A673 (cell line): ENCODE measurements around the gene SNTA1. TPM values are rescaled to one million over a fixed set of nuclear protein-coding genes. Genes with fewer than 3 reads are reported as not detected.
A peak's percentile ranks its signal among the peaks of the same experiment; 100 is the strongest.
"Not testable (repeated sequence)": the region's sequence is repeated elsewhere in the genome, so short reads cannot be mapped to it uniquely, and the experiment has no call there.

Experiments
- BruUV-seq: library from RNA; stranded (reverse); fragments of 400-500 nt; replicated peaks from 2 replicates; lab custom pipeline; 2021; lab: Mats Ljungman, UMichigan
- CTCF ChIA-PET: fragments of 300-600 bp; sonication (Branson Sonifier 250); formaldehyde crosslinking; loops from one replicate; lab custom pipeline; 2022; ENCODE audit warnings: antibody characterized with exemption; lab: Charles Lee
- POLR2A ChIA-PET: fragments of 300-600 bp; sonication (Branson Sonifier 250); formaldehyde crosslinking; loops from one replicate; lab custom pipeline; 2022; ENCODE audit warnings: antibody characterized with exemption; ENCODE audit not compliant: low non-redundant PET; lab: Charles Lee
- DNase-seq: peaks from one replicate; pipeline ENCODE4 v3.0.0-alpha.2; 2015; ENCODE audit warnings: low spot score
- H3K27ac ChIP-seq: fragments of 200-600 bp; sonication (generic); 2 replicates; pipeline ENCODE4 v1.5.1; 2016; ENCODE audit warnings: mixed run types, low read depth, mild to moderate bottlenecking, mixed read lengths, antibody characterized with exemption, low read length; ENCODE audit not compliant: poor library complexity, severe bottlenecking
- H3K27me3 ChIP-seq: fragments of 200-600 bp; sonication (generic); replicated peaks from 2 replicates; pipeline ENCODE4 v1.6.1; 2017; ENCODE audit warnings: mixed run types, low read depth, mild to moderate bottlenecking, mixed read lengths, antibody characterized with exemption, low read length; ENCODE audit not compliant: insufficient read depth, poor library complexity
- H3K36me3 ChIP-seq: fragments of 200-600 bp; sonication (generic); 2 replicates; pipeline ENCODE4 v1.6.1; 2016; ENCODE audit warnings: mixed run types, mild to moderate bottlenecking, mixed read lengths, antibody characterized with exemption, low read length; ENCODE audit not compliant: insufficient read depth, poor library complexity, severe bottlenecking
- H3K4me1 ChIP-seq: fragments of 200-600 bp; sonication (generic); 2 replicates; pipeline ENCODE4 v1.6.1; 2017; ENCODE audit warnings: mixed run types, mild to moderate bottlenecking, mixed read lengths, antibody characterized with exemption, low read length; ENCODE audit not compliant: insufficient read depth, poor library complexity, severe bottlenecking
- H3K4me3 ChIP-seq: fragments of 200-600 bp; sonication (generic); 2 replicates; pipeline ENCODE4 v1.5.1; 2016; ENCODE audit warnings: low read depth, mixed run types, mild to moderate bottlenecking, mixed read lengths, low read length; ENCODE audit not compliant: poor library complexity, severe bottlenecking
- H3K9me3 ChIP-seq: fragments of 200-600 bp; sonication (generic); 2 replicates; pipeline ENCODE4 v1.6.1; 2016; ENCODE audit warnings: mixed run types, low read depth, mild to moderate bottlenecking, mixed read lengths, antibody characterized with exemption, low read length; ENCODE audit not compliant: poor library complexity, severe bottlenecking
- CTCF ChIP-seq: fragments of 300-800, 200-600 bp; sonication (generic); conservative IDR thresholded peaks from 2 replicates; pipeline ENCODE4 v1.5.1; 2017; ENCODE audit warnings: low read depth, mild to moderate bottlenecking, antibody characterized with exemption, low read length, moderate library complexity, mixed read lengths
- EZH2 ChIP-seq: fragments of 200-600 bp; sonication (generic); IDR thresholded peaks from 2 replicates; pipeline ENCODE4 v1.6.1; 2017; ENCODE audit warnings: borderline replicate concordance, low read depth, mild to moderate bottlenecking, mixed read lengths, antibody characterized with exemption, low read length; ENCODE audit not compliant: poor library complexity, severe bottlenecking
- intact Hi-C: fragments of 100-400 bp; cut with micrococcal nuclease; formaldehyde crosslinking; loops from one replicate; pipeline ENCODE4 v1.10.0; 2022; ENCODE audit not compliant: unreplicated experiment
- total RNA-seq: library from RNA; stranded (reverse); gene quantifications from 2 replicates; pipeline ENCODE4 v1.2.3, GENCODE V29; 2021

Gene SNTA1
- total RNA-seq, 1 experiment from 2014 or later, result 4.4 TPM

GRCh38 chr20:33443006-33443511, 504 bp downstream of the SNTA1 start:
- H3K4me1 ChIP-seq, result peaks cover 6% of the 10 kb centered on the region
- no peaks in the 10 kb centered on the region for H3K27me3 ChIP-seq
- no peaks in the 10 kb centered on the region for H3K9me3 ChIP-seq
- no peak for TF ChIP-seq CTCF
- ChIA-PET POLR2A (interaction anchor here (0.6 kb wide), 1 partner anchor 1929 kb away, joined by 3 read pairs; the partner anchor contains the start of gene HM13), CTCF (interaction anchor here (0.6 kb wide), 1 partner anchor 27 kb away, joined by 4 read pairs; no protein-coding TSS in a partner anchor)
- BruUV-seq, result no TSS peak
- H3K36me3 ChIP-seq, result no peaks in the 10 kb centered on the region
- intact Hi-C loops, result no loop called here
- no peak for DNase-seq
- peak overlapping the region; percentile 79 for H3K4me3 ChIP-seq
- H3K27ac ChIP-seq, result no peak overlapping the region

GRCh38 chr20:33442136-33443005, 1.2 kb downstream of the SNTA1 start:
- no TSS peak for BruUV-seq
- Histone ChIP-seq H3K27me3 (no peaks in the 10 kb centered on the region), H3K9me3 (no peaks in the 10 kb centered on the region), H3K36me3 (no peaks in the 10 kb centered on the region), H3K27ac (no peak overlapping the region), H3K4me3 (peak overlapping the region; percentile 79), H3K4me1 (peaks cover 10% of the 10 kb centered on the region)
- no peak for TF ChIP-seq EZH2
- no peak for TF ChIP-seq CTCF
- ChIA-PET CTCF (interaction anchor here (0.6 kb wide), 1 partner anchor 26 kb away, joined by 4 read pairs; no protein-coding TSS in a partner anchor), POLR2A (no interaction called here)
- DNase-seq, result no peak
- intact Hi-C loops, result no loop called here

GRCh38 chr20:33441142-33441955, 2.2 kb downstream of the SNTA1 start:
- no peaks in the 10 kb centered on the region for H3K9me3 ChIP-seq
- DNase-seq, result no peak
- TF ChIP-seq CTCF, result no peak
- TF ChIP-seq EZH2, result no peak
- H3K27ac ChIP-seq, result no peak overlapping the region
- H3K4me1 ChIP-seq, result peaks cover 12% of the 10 kb centered on the region
- BruUV-seq, result no TSS peak
- POLR2A ChIA-PET, result no interaction called here
- intact Hi-C loops, result no loop called here
- CTCF ChIA-PET, result no interaction called here
- no peaks in the 10 kb centered on the region for H3K27me3 ChIP-seq
- no peaks in the 10 kb centered on the region for H3K36me3 ChIP-seq
- no peak overlapping the region for H3K4me3 ChIP-seq

GRCh38 chr20:33440562-33440961, 3.0 kb downstream of the SNTA1 start:
- DNase-seq, H3K27me3 ChIP-seq, CTCF ChIA-PET, H3K4me3 ChIP-seq, H3K36me3 ChIP-seq, intact Hi-C loops, POLR2A ChIA-PET, H3K27ac ChIP-seq, H3K9me3 ChIP-seq, BruUV-seq: not testable (repeated sequence)
- H3K4me1 ChIP-seq, result peaks cover 12% of the 10 kb centered on the region
